CD4-positive, CD25-positive, alpha-beta regulatory T cell (primary cell): ENCODE data around the gene DERA. TPM values are rescaled to one million over a fixed set of nuclear protein-coding genes. Genes with fewer than 3 reads are reported as not detected.
"Not testable (repeated sequence)": the region's sequence is repeated elsewhere in the genome, so short reads cannot be mapped to it uniquely, and the experiment has no call there.

Experiments used
- ATAC-seq, 2 donors: fragments of 150-1000 bp; cut with Tn5 transposase; one replicate each; pipeline ENCODE4 v1.10.0; 2021; ENCODE audit warnings: low read depth in 2 of 2, moderate number of reproducible peaks in 2 of 2, moderate library complexity in 1 of 2
- DNase-seq, 3 donors: peaks; one replicate each; pipeline versions ENCODE4 v3.0.0 to v3.0.0-alpha.2; 2012 to 2022; ENCODE audit warnings: mixed read lengths in 1 of 3
- H3K27ac ChIP-seq: one replicate; pipeline ENCODE4 v1.7.0; 2013; ENCODE audit warnings: mild to moderate bottlenecking, low read length; ENCODE audit not compliant: insufficient read depth, poor library complexity, severe bottlenecking
- H3K27me3 ChIP-seq: one replicate; pipeline ENCODE4 v1.7.0; 2013; ENCODE audit warnings: low read length; ENCODE audit not compliant: control insufficient read depth, insufficient read depth
- H3K36me3 ChIP-seq: one replicate; pipeline ENCODE4 v1.7.0; 2013; ENCODE audit warnings: mild to moderate bottlenecking, low read length, moderate library complexity; ENCODE audit not compliant: control insufficient read depth, insufficient read depth
- H3K4me1 ChIP-seq: 2 replicates; pipeline ENCODE4 v1.7.0; 2013; ENCODE audit warnings: mild to moderate bottlenecking, low read length; ENCODE audit not compliant: insufficient read depth, control insufficient read depth, poor library complexity, severe bottlenecking
- H3K4me3 ChIP-seq: one replicate; pipeline ENCODE4 v1.7.0; 2013; ENCODE audit warnings: low read depth, mild to moderate bottlenecking, low read length, moderate library complexity
- H3K9me3 ChIP-seq, 2 experiments: 1 replicate in 1 of 2; 2 replicates in 1 of 2; pipeline ENCODE4 v1.7.0; 2013; ENCODE audit warnings: low read length in 2 of 2, mild to moderate bottlenecking in 1 of 2, moderate library complexity in 1 of 2; ENCODE audit not compliant: control insufficient read depth in 2 of 2
- H3K27ac Mint-ChIP-seq, 3 donors: one replicate each; pipeline ENCODE4 v1.8.0; 2020 to 2022; ENCODE audit warnings: mild to moderate bottlenecking in 3 of 3, mixed read lengths in 3 of 3, moderate library complexity in 2 of 3
- H3K27me3 Mint-ChIP-seq: one replicate; pipeline ENCODE4 v1.8.0; 2022; ENCODE audit warnings: mild to moderate bottlenecking, mixed read lengths
- H3K36me3 Mint-ChIP-seq: one replicate; pipeline ENCODE4 v1.8.0; 2020; ENCODE audit warnings: mixed read lengths
- H3K4me1 Mint-ChIP-seq, 4 donors: one replicate each; pipeline ENCODE4 v1.8.0; 2020 to 2022; ENCODE audit warnings: mixed read lengths in 4 of 4, mild to moderate bottlenecking in 1 of 4
- H3K4me3 Mint-ChIP-seq, 4 donors: one replicate each; pipeline ENCODE4 v1.8.0; 2020 to 2022; ENCODE audit warnings: mild to moderate bottlenecking in 4 of 4, mixed read lengths in 4 of 4, moderate library complexity in 3 of 4
- H3K9me3 Mint-ChIP-seq, 7 donors: one replicate each; pipeline ENCODE4 v1.8.0; 2020 to 2022; ENCODE audit warnings: mixed read lengths in 7 of 7, mild to moderate bottlenecking in 3 of 7, moderate library complexity in 2 of 7
- polyA plus RNA-seq, 4 donors: library from polyadenylated mRNA; unstranded; fragments of 300-500 nt; fragmentation: Illumina TruSeq; gene quantifications; one replicate each; pipeline ENCODE4 v1.2.3, GENCODE V29; 2021
- total RNA-seq: library from RNA; stranded (reverse); gene quantifications from one replicate; pipeline ENCODE4 v1.2.3, GENCODE V29; 2022

DERA gene
- total and polyA plus RNA-seq, 5 donors from 2014 or later, result 14.8 to 45.5 (median 38.5) TPM

DNA sequence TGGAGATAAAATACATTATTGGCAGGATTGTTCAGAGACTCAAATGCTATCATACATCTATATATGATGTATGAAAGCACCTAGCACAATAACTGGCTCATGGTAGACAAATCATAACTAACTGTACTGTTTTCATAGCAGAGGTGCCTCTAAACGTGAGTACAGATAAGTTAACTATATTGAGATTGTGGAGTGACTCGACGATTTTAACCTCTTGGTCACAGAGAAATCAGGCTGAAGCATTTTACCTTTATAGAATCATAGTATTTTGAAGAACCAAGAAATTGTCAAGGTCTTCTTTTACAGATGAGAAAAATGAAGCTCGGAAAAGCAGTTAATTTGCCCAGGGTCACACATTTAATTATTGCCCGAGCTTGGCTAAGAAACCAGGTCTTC, 666 bp upstream of the DERA start:
- Histone ChIP-seq H3K27me3 (no peaks in the 10 kb centered on the region), H3K4me1 (peaks cover 4% of the 10 kb centered on the region), H3K9me3 (no peaks in the 10 kb centered on the region), H3K4me3 (peak overlapping the region; percentile 75), H3K27ac (no peak overlapping the region), H3K36me3 (no peaks in the 10 kb centered on the region)
- Mint-ChIP-seq H3K4me3 (peak overlapping the region; percentile 87 to 92 (median 90)), H3K4me1 (peaks cover 7 to 25% (median 14%) of the 10 kb centered on the region in 4 donors), H3K27me3 (no peaks in the 10 kb centered on the region), H3K9me3 (no peaks in the 10 kb centered on the region), H3K27ac (peak overlapping the region in 2 of 3 donors; percentile 76 to 77), H3K36me3 (no peaks in the 10 kb centered on the region)
- ATAC-seq (no peak), DNase-seq (no peak)

DNA sequence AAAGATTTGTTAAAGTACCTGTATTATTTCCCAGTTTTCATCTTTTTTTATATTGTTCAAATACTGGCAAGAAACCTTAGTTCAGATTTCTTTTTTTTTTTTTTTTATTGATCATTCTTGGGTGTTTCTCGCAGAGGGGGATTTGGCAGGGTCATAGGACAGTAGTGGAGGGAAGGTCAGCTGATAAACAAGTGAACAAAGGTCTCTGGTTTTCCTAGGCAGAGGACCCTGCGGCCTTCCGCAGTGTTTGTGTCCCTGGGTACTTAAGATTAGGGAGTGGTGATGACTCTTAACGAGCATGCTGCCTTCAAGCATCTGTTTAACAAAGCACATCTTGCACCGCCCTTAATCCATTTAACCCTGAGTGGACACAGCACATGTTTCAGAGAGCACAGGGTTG, 799 bp downstream of the DERA start:
- not testable (repeated sequence) for H3K9me3 Mint-ChIP-seq, H3K27me3 ChIP-seq, ATAC-seq

DNA sequence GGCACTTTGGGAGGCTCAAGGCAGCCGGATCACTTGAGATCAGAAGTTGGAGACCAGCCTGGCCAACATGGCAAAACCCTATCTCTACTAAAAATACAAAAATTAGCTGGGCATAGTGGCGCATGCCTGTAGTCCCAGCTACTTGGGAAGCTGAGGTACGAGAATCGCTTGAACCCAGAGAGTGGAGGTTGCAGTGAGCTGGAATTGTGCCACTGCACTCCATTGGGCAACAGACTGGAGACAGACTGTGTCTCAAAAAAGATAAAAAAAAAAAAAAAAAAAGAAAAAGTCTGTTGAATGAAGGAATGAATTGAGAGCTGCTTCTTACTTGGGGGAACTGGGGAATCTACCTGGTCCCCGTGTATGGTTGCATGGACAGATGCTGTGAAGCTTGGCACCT, 3.0 kb downstream of the DERA start:
- H3K36me3 Mint-ChIP-seq, result not testable (repeated sequence)

More for the DNA sequence above, 799 bp downstream of the DERA start:
- Mint-ChIP-seq H3K27ac (peak overlapping the region; percentile 76 to 97 (median 87)), H3K4me1 (peaks cover 7 to 25% (median 17%) of the 10 kb centered on the region in 4 donors), H3K4me3 (peak overlapping the region; percentile 87 to 98 (median 90))
- not testable (repeated sequence) for H3K27me3 Mint-ChIP-seq, DNase-seq, H3K9me3 ChIP-seq, H3K4me1 ChIP-seq, H3K36me3 ChIP-seq, H3K27ac ChIP-seq, H3K36me3 Mint-ChIP-seq
- H3K4me3 ChIP-seq, result peak overlapping the region; percentile 95

DNA sequence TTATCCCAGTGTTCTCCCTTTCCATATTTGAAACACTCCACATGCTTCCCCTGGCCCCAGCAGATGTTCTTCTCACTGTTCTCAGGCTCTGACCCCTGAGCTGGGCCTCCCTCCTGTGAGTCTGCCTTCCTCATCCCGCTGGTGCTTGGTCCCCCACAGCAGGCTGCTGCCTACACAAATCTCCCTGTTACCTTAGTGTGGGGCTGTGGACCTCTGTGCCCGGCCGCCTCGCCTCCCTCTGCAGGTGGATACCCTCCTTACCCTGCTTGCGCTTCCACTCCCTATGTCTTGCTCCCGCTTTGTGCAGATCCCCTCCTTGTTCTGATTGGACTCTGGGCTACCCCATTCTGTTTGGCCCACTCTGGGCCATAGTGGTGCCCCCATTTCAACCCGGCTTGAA, 6.9 kb downstream of the DERA start:
- no peaks in the 10 kb centered on the region for H3K9me3 ChIP-seq
- no peak for DNase-seq
- peaks cover 3% of the 10 kb centered on the region for H3K36me3 Mint-ChIP-seq
- H3K4me3 Mint-ChIP-seq, result no peak overlapping the region
- H3K4me1 Mint-ChIP-seq, result peaks cover 4 to 21% (median 10%) of the 10 kb centered on the region in 4 donors
- H3K4me3 ChIP-seq, result no peak overlapping the region
- no peaks in the 10 kb centered on the region for H3K27me3 Mint-ChIP-seq
- H3K27ac Mint-ChIP-seq, result peak overlapping the region; percentile 13 to 82 (median 22)
- H3K27ac ChIP-seq, result no peak overlapping the region
- H3K36me3 ChIP-seq, result no peaks in the 10 kb centered on the region
- H3K9me3 Mint-ChIP-seq, result no peaks in the 10 kb centered on the region
- no peaks in the 10 kb centered on the region for H3K27me3 ChIP-seq
- no peaks in the 10 kb centered on the region for H3K4me1 ChIP-seq
- no peak for ATAC-seq

More for the DNA sequence above, 3.0 kb downstream of the DERA start:
- ATAC-seq, H3K4me1 ChIP-seq, DNase-seq, H3K27me3 Mint-ChIP-seq, H3K36me3 ChIP-seq, H3K4me3 ChIP-seq, H3K27me3 ChIP-seq, H3K9me3 ChIP-seq, H3K27ac ChIP-seq, H3K27ac Mint-ChIP-seq, H3K4me3 Mint-ChIP-seq, H3K9me3 Mint-ChIP-seq: not testable (repeated sequence)
- H3K4me1 Mint-ChIP-seq, result peaks cover 7 to 27% (median 24%) of the 10 kb centered on the region in 4 donors

GRCh38 chr12:15919418-15919817, 8.3 kb downstream of the DERA start:
- Mint-ChIP-seq H3K27ac (peak overlapping the region in 2 of 3 donors; percentile 18 to 59), H3K4me3 (no peak overlapping the region), H3K36me3 (peaks cover 3% of the 10 kb centered on the region), H3K4me1 (peaks cover 4 to 24% (median 11%) of the 10 kb centered on the region in 4 donors), H3K27me3 (no peaks in the 10 kb centered on the region), H3K9me3 (no peaks in the 10 kb centered on the region)
- H3K27me3 ChIP-seq, result no peaks in the 10 kb centered on the region
- no peak overlapping the region for H3K4me3 ChIP-seq
- ATAC-seq, result no peak
- no peaks in the 10 kb centered on the region for H3K4me1 ChIP-seq
- no peaks in the 10 kb centered on the region for H3K36me3 ChIP-seq
- no peak for DNase-seq
- H3K27ac ChIP-seq, result no peak overlapping the region
- no peaks in the 10 kb centered on the region for H3K9me3 ChIP-seq

DNA sequence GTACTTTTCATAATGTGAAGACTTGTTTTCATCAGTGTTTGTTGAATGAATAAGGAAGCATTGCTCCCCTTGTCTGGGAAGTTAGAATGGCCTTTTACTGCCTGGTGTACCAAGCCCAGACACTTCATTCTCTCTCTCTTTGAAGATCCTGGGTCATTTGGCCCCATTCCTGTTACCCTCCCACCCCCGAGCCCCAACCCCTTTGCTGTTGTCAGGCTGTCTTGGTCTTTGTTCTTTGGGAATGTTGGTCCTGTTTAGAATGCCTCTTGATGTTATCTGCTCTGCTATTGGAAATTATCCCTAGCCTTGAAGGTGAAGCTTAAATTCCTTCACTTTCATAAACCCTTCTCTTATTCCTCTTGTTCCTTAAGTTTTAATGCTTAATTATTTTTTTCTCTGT, 13.8 kb downstream of the DERA start:
- H3K4me3 Mint-ChIP-seq, result no peak overlapping the region

DNA sequence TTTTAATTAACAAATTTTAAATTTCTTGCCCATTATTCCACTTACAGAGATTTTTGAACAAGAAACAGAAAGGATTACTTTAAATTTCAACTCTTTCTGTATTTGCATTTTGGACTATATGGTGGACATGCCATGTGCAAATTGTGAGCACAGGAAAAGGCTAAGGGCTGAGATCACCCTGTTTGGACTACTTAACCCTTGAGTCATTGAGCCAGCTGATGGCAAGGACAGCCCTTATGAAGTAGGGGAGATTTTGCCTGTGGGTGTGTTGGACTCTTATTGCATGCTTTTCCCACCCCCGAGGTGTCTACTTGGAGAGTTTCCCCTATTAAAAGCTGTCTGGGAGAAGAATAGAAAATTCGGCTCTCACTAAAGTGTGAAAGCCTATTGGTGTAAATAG, 17.2 kb downstream of the DERA start:
- no peak overlapping the region for H3K27ac Mint-ChIP-seq
- H3K4me1 Mint-ChIP-seq, result peaks cover 0 to 16% (median 11%) of the 10 kb centered on the region in 4 donors
- no peaks in the 10 kb centered on the region for H3K9me3 ChIP-seq
- H3K36me3 Mint-ChIP-seq, result peaks cover 7% of the 10 kb centered on the region
- no peaks in the 10 kb centered on the region for H3K27me3 ChIP-seq
- ATAC-seq (no peak), DNase-seq (no peak)
- no peak overlapping the region for H3K4me3 ChIP-seq
- no peak overlapping the region for H3K27ac ChIP-seq
- H3K27me3 Mint-ChIP-seq, result no peaks in the 10 kb centered on the region
- no peak overlapping the region for H3K4me3 Mint-ChIP-seq
- H3K9me3 Mint-ChIP-seq, result peaks cover 0 to 3% (median 0%) of the 10 kb centered on the region in 7 donors
- H3K36me3 ChIP-seq, result no peaks in the 10 kb centered on the region
- no peaks in the 10 kb centered on the region for H3K4me1 ChIP-seq

More for the DNA sequence above, 13.8 kb downstream of the DERA start:
- H3K36me3 ChIP-seq, result no peaks in the 10 kb centered on the region
- no peak overlapping the region for H3K4me3 ChIP-seq
- ATAC-seq, result no peak
- Mint-ChIP-seq H3K27me3 (no peaks in the 10 kb centered on the region), H3K27ac (no peak overlapping the region), H3K4me1 (peaks cover 0 to 15% (median 12%) of the 10 kb centered on the region in 4 donors), H3K9me3 (peaks cover 0 to 3% (median 0%) of the 10 kb centered on the region in 7 donors), H3K36me3 (peaks cover 3% of the 10 kb centered on the region)
- no peak for DNase-seq
- H3K27ac ChIP-seq, result no peak overlapping the region
- H3K4me1 ChIP-seq, result no peaks in the 10 kb centered on the region
- H3K9me3 ChIP-seq, result no peaks in the 10 kb centered on the region
- H3K27me3 ChIP-seq, result no peaks in the 10 kb centered on the region

- Histone ChIP-seq H3K4me3 (no peak overlapping the region), H3K4me1 (no peaks in the 10 kb centered on the region), H3K27me3 (no peaks in the 10 kb centered on the region), H3K9me3 (no peaks in the 10 kb centered on the region), H3K36me3 (no peaks in the 10 kb centered on the region), H3K27ac (no peak overlapping the region)
- Mint-ChIP-seq H3K4me3 (no peak overlapping the region), H3K36me3 (peaks cover 7% of the 10 kb centered on the region), H3K9me3 (peaks cover 0 to 3% (median 0%) of the 10 kb centered on the region in 7 donors), H3K27me3 (no peaks in the 10 kb centered on the region), H3K27ac (no peak overlapping the region), H3K4me1 (peaks cover 0 to 16% (median 8%) of the 10 kb centered on the region in 4 donors)
- DNase-seq (no peak), ATAC-seq (no peak)
Observed at GRCh38 chr12:15928870-15929571, 17.9 kb downstream of the DERA start.
